Islet precursor cell (in vitro differentiated cells): Measurements from ENCODE around the gene PDE4DIP.
"Not testable (repeated sequence)": the region's sequence is repeated elsewhere in the genome, so short reads cannot be mapped to it uniquely, and the experiment has no call there.

Experiments used
- DNase-seq: peaks from one replicate; pipeline ENCODE4 v3.0.0-alpha.2; 2018

Gene PDE4DIP

GRCh38 chr1:148989378-148989777 lies 145.2 kb downstream of the PDE4DIP start:
- not testable (repeated sequence) for DNase-seq

DNA sequence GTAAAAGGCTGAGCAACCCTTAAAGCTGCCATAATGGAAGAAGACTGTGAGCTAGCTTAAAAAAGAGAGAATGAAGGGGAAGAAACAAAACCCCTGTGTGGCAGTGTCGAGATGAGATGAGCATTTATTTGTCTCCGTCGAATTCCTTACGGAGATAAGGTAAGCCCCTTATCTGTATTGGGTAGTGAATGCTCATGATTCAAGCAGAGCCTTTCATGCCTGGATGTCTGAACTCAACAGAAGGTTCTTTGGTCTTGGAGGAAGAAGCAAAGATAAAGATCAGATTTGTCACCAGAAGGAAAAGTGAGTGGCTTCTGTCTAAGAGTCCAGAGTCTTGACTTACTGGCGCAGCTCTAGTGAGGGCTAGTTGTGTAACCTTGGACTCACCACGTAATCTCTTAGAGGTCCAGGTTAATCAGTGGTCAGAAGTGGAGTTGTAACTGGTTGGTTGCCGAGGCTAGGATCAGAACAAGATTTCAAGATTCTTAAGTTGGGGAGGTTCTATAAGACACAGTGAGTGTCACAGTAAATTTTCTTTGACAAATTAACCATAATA lies 146.1 kb downstream of the PDE4DIP start:
- DNase-seq = not testable (repeated sequence)

- not testable (repeated sequence) for DNase-seq
Observed at GRCh38 chr1:148991818-148992217, 147.6 kb downstream of the PDE4DIP start.

- DNase-seq = not testable (repeated sequence)
Observed at GRCh38 chr1:148992364-148992763, 148.1 kb downstream of the PDE4DIP start.

DNA sequence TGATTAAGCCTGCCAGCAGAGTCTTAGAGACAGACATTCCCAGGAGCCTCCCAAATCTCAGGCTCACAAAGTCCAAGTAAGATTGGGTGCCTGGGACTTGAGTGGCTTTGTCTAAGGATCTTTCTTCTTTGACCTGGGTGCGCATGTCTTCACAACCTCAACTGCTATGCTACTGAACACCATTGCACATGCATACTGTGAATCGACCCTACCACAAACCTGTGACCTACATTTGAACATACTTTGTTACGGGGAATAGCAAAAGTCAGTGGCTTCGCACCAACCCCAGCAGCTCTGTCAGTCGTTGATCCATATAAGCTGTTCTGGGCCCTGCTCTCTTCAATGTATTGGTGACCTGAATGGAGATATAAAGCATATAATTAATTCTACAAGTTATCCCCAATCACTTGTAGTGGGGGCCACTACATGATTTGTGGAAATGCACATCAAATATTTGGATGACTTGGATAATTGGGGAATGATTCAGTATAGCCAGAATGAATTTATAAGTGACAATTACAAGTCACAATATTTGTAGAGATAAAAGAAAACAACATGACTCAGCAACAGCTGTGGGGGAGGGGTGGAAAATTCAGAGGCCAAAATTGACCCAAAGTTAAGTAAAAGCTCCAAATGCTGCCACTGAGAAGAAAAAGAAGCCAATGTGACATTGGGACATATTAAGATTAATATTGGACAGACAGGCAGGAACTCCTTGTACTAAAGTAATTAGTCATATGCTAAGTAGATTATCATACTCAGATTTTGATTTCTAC lies 152.4 kb downstream of the PDE4DIP start:
- DNase-seq = not testable (repeated sequence)

DNA sequence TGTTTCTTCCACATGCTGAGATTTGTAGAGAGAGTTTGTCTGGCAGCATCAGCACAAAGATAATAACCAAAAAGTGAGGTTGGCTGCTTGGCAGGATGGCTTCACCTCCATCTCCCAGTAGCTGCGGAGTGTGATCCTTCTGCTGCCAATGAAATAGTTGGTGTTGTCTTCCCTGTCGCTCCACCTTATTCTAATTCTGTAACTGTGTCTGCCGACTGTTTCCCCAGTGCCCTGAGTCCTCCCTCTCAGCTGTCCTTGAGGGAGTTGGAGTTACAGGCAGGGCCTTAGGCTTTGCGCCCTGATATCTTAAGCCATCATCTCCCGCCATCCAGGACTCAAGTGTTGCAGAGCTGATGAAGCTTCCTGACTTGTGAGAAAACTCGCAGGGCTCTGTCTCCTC lies 153.2 kb downstream of the PDE4DIP start:
- DNase-seq = not testable (repeated sequence)

DNA sequence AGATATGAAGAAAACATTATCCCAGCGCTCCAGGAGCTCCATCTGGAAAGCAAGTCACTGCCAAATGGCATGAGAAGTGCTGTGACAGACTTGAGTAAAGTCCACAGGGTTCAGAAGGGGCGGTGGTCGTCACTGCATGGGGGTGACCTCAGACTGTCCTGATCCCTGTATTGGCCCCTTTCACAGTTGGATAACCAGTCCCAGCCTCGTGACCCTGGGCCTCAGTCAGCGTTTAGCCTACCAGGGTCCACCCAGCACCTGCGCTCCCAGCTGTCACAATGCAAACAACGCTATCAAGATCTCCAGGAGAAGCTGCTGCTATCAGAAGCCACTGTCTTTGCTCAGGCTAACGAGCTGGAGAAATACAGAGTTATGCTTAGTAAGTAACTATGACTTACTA lies 158.4 kb downstream of the PDE4DIP start:
- DNase-seq = not testable (repeated sequence)

DNA sequence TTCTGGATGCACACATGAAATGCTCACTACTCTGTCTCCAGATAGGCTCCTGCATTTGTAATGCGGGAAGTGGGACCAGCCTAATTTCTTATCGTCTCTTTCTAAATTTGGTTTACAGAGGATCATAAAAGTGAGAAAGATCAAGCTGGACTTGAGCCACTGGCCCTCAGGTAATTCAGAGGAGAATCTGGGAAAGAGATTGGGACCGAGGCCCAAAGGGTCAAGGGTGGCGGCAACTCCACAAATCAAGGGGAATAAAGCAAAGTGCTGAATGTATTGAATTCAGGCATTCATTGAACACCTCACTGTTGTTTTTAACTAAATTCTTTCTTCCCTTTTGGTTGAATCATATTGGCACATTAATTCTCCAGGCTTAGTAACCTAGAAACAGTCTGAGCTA lies 164.1 kb downstream of the PDE4DIP start:
- not testable (repeated sequence) for DNase-seq

DNA sequence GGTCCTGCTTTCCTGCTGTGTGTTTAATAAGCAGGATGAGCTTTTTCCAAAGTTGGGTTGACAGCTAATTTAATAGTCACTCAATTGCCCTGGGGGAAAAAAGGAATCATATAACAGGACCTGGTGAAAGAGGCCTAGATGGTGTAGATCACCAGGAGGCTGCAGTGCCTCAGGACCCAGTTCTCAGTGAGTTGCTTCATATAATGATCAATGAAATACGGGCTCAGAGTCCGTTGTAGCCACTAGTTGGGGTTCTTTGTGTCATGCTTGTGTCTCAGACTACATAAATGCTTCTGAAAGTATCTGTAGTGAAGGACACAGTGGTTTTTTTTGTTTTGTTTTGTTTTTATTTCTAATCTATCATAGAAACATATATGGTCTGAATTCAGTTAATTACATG lies 164.5 kb downstream of the PDE4DIP start:
- DNase-seq = not testable (repeated sequence)

GRCh38 chr1:149009761-149010160 lies 165.5 kb downstream of the PDE4DIP start:
- not testable (repeated sequence) for DNase-seq

DNA sequence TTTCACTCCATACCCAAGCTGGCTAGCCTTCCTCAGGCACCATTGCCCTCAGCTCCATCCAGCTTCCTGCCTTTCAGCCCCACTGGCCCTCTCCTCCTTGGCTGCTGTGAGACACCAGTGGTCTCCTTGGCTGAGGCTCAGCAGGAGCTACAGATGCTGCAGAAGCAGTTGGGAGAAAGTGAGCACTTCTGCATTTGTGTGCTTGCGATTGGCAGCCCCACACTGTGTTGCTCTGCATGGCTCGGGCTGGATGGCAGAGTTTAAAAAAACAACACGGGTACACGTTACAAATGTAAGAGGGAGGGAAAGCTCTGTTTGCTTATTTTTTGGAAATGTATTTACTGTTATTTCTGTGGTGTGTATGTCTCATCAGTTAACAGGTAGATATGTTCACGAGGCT lies 168.4 kb downstream of the PDE4DIP start:
- not testable (repeated sequence) for DNase-seq

DNA sequence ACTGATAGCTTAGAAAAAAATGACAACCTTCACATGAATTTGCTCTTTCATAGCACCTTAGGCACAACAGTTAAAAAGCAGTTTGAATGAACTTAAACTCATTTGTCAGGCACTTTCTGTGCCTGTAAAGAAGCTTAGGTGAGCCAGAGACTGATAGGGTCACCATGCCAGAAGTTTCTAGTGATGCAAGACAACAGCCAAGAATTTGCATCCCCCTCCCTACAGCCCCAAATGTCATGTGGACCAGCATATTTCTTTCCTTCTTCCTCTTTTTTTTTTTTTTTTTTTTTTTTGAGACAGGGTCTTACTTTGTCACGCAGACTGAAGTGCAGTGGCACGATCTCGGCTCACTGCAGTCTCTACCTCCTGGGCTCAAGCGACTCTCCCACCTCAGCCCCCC lies 169.3 kb downstream of the PDE4DIP start:
- not testable (repeated sequence) for DNase-seq

DNA sequence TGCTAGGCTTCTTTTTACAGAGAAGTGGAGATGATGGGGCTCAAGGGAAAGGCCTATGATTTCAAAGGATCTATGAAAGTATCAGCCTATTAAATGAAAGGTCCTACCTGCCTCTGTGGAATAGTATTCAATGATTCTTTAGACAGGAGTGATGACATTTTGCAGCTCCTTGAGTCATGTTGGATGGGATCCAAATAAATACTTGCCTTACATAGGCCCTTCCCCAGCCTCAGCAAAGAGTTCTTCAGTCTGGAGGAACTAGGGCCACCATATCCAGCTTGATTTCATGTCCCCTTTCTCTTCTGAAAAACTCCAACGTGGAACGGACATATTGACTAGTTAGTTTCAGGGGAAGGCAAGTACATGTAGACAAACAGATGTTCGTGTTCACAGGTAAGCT lies 171.3 kb downstream of the PDE4DIP start:
- not testable (repeated sequence) for DNase-seq

DNA sequence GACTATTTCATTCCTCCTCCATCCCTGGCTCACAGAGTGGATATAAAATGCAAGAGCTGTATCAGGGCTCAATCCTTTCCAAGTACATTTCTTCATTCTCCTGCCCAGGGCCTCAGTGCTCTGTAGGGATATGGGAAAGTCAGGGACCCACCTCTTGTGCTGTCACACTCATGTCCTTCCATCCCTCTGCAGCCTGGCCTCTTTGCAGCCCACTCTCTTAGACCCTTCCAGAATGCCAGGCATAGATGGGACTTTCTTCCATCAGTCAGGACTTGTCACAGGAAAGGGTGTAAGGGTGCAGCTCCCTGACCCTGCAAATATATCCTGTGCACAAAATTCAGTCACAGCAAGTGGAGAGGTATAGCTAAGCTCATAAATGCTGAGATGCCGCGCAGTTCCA lies 172.4 kb downstream of the PDE4DIP start:
- DNase-seq = not testable (repeated sequence)

DNA sequence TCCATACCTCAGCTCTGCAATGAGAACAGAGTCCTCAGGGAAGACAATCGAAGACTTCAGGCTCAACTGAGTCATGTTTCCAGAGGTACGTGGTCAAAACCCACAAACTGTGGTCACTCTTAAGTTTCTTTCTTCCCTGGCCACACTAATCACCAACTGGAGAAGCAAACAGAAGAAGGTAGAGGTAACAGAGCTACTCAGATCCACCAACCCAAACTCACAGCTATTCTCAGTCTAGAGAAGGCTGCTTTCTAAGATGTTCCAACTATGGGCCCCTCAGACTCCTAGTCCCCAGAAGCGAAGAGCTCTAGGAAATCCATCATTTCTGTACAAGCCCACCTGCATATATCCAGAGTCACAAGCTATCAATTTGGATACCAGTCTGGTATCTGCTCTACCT lies 174.3 kb downstream of the PDE4DIP start:
- not testable (repeated sequence) for DNase-seq

DNA sequence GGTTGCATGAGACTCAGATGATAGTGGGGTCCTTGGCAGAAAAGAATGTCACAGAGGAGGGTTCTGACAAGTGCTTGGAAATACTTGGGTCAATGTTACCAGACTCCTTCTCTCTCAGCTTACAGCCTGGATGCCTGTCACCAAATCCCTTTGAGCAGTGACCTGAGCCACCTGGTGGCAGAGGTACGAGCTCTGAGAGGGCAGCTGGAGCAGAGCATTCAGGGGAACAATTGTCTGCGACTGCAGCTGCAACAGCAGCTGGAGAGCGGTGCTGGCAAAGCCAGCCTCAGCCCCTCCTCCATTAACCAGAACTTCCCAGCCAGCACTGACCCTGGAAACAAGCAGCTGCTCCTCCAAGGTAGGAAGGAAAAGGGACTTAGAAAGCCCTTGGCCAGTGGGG lies 180.1 kb downstream of the PDE4DIP start:
- DNase-seq = not testable (repeated sequence)

DNA sequence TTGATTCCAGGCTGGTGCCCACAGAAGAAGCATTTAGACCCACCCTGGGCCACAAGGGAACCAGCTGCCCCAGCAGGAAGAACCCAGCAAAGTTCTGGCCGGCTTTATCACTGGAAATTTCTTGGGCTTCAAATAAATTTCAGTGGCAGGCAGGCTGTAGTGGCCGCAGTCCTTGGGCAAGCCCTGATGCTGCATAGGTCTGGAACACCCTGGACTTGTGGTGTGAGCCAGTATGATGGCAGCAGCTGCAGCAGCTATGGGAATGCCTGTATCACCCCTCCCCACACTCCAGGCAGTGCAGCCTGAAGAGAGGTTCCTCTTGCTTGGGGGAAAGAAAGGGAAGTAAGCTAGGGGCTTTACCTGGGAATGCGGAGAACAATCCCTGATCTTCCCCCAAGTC lies 189.7 kb downstream of the PDE4DIP start:
- not testable (repeated sequence) for DNase-seq

GRCh38 chr1:149043056-149043455 lies 198.8 kb downstream of the PDE4DIP start:
- not testable (repeated sequence) for DNase-seq

- DNase-seq = not testable (repeated sequence)
Observed at GRCh38 chr1:149064611-149065010, 220.4 kb downstream of the PDE4DIP start.

GRCh38 chr1:149075505-149076127 lies 231.4 kb downstream of the PDE4DIP start:
- not testable (repeated sequence) for DNase-seq
